ENCODE results near the gene ERVK3-1.

The ERVK3-1 gene

GRCh38 chr19:58357481-58358145 is 52.4 kb downstream of the ERVK3-1 start:
- no peak for DNase-seq (ENCODE audit: extremely low read depth in 1 of 2, low read depth in 1 of 2)

- no peak for DNase-seq (ENCODE audit: extremely low read depth in 1 of 2, low read depth in 1 of 2)
Observed at GRCh38 chr19:58361900-58362271, 56.7 kb downstream of the ERVK3-1 start.

GRCh38 chr19:58362272-58362994 is 57.3 kb downstream of the ERVK3-1 start, which contains the start of gene ZNF497:
ZNF497 (minus strand) TSS chr19:58362751; CDS start chr19:58357635, 5,116 bp downstream.
- peak; percentile 95 to 97 for DNase-seq (ENCODE audit: extremely low read depth in 1 of 2, low read depth in 1 of 2)

- DNase-seq (ENCODE audit: extremely low read depth in 1 of 2, low read depth in 1 of 2), result no peak
Observed at GRCh38 chr19:58364146-58364545, 59.0 kb downstream of the ERVK3-1 start.

Measured in activated CD8-positive, alpha-beta memory T cell treated with anti-CD3 and anti-CD28 coated beads for 1 hour (primary cell).